Measurements from ENCODE around the gene NOPCHAP1.

The NOPCHAP1 gene

DNA sequence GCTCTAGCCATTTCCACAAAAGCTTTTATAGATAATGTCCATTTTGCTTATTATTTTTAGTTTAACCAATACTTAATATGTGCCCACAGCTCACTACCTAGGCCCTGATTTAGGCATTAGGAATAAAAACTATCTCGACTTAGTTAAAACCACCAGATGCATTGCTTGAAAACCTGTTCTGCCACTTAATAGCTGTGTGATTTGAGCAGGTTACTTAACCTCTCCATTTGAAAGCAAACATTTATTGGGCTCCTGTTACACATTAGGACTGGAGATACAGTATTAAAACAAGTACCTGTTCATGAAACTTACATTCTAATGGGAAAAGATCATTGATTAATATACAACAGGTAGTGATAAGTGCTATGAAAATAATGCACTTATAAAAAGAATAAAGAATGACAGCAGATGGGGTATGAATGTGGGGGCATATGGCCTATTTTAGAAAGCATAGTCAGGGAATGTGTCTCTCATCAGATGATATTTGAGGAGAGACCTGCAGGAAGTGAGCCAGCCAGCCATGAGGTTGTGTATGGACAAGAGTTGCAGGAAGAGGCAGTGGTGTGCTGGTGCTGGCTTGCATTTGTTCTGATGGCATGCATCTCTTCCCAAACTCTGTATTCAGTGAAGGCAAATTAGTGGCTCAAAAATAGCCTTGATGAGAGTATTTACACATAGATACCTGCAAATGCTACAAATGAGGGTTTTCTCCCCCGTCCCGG lies 34.3 kb downstream of the NOPCHAP1 start:
- no peak for DNase-seq (ENCODE audit: low read depth)

DNA sequence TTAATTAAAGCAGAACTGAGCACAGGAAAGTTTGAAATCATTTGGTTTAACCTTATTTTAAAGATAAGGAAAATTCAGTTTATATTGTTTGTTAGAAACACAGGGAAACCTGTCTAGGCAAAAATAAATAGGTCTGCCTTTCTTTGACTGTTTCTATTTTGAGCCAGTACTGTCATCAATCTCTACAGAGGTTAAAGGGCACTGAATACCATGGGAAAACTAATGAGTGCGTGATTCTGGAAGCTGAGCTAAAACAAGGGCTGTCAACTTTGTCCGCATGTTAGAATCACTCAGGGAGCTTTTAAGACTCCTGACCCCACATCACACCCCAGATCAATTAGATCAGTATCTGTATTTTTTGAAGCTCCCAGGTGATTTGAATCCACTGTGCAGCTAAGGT lies 38.8 kb downstream of the NOPCHAP1 start:
- no peak for DNase-seq (ENCODE audit: low read depth)

DNA sequence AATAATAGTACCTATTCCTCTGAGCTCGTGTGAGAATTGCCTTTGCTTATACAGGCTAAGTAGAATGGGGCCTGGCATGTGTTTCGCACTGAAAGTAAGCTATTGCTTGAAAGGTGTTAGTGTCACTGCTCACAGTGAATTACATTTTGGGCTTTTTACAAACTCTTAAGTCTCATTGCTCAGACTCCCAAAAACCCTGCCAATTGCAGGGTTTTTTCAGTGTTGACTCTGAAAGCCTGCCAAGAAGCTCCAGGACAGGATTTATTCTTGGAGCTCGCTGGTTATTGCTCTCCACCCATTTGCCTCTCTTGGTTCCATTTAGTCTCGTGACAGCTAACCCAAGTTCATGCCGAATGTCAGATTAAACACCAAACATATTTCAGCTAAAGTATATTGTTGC lies 39.8 kb downstream of the NOPCHAP1 start:
- no peak for DNase-seq (ENCODE audit: low read depth)

DNA sequence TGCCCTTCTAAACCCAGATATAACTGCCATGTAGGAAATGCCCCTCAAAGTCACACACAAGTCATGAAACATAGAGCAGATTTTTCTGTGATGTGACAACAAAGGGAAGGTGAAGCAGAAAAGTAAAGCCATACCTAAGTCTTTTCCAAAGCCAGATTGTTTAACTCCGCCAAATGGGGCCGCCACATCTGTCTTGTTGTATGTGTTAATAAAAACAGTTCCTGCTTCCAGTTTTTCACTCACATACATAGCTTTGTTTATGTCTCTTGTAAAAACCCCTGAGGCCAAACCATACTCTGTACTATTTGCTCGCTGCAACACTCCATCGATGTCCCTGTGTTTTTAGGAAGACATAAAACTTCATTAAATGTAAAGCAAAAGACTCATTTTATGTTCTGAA lies 40.3 kb downstream of the NOPCHAP1 start:
- DNase-seq (ENCODE audit: low read depth): no peak

DNA sequence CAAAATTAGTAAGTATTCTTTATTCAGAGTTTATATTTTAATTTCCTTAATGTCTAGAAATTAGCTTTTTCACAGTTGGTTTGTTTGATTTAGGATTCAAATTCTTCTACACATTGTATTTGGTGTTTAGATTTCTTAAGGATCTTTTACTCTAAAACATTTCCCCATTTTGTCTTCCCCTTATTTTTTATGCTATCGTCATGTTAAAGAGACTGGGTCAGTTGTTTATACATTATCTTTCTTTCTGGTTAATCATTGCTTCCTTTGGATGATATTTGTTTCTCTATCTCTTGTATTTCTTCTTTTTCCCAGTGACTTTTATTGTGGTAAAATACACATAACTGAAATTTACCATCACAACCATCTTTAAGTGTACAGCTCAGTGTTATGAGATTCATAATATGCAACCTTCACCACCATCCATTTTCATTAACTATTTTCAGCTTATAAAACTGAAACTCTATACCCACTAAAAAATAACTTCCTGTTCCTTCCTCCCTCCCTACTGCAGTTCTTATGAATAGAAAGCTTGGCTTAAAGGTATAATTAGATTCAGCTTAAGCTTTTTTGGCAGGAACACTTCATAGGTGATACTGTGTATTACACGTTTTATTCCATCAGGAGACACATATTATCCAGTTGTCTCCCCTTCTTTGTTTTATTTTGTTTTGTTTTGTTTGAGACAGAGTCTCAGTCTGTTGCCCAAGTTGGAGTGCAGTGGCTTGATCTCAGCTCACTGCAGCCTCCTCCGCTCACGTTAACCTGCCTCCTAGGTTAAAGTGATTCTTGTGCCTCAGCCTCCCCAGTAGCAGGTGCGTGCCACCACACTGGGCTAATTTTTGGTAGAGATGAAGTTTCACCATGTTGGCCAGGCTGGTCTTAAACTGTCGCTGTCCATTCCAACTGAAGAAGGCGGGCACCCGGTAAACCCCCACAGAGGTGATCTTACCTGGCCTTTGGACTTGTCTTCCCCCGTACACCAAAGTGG lies 45.0 kb downstream of the NOPCHAP1 start:
- DNase-seq (ENCODE audit: low read depth): no peak

DNA sequence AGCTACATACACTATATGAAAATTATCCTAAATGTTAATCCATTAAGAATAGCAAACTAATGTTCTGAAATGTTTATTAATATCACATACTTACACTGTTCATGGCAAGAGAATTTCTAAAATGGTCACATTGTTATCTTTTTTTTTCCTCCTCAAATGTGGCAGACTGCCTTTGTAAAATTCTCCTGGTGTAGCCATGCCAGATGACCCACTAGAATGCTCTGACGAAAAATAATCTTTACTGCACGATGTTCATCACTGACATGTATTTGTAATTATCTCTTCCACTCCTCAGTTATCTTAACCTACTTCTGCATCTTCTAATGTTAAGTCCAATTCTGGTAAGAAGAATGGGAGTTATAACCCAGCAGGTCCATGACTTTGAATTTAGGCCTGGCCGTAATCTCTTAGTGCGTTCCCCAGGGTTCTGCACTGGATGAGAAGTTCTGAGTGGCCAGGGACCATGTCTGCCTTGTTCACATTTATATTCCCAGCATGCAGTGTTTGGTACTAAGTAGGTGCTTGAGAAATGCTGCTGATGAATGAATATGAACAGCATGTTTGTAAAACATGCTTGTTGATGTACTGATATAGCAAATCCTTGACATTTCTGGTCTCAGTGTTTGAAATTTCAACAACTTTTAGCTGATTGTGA lies 46.7 kb downstream of the NOPCHAP1 start:
- DNase-seq (ENCODE audit: low read depth): no peak

DNA sequence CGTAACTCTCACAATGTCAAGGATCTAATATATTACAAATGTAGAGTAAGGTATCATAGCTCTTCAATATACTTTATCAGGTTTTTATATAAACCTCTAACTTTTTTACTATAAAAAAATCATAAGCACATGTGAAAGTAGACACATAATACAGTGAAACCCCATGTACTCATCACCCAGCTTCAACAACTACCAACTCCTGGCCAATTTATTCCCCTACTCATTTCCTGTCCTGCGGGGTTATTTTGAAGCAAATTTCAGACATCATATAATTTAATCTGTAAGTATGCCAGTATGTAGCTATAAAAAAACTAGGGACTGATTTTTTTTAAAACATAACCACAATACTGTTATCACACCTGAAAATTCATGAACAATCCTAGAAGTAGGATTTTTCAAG lies 47.7 kb downstream of the NOPCHAP1 start:
- DNase-seq (ENCODE audit: low read depth): no peak
